Measurements from ENCODE around the gene NKAPD1. TPM values are rescaled to one million over a fixed set of nuclear protein-coding genes. Genes with fewer than 3 reads are reported as not detected.

NKAPD1 gene
- total and polyA plus RNA-seq, 9 of the 15 experiments (the other 6 are each of a cell fraction or from before 2014, with no cell fraction given): 14.1 to 73.5 (median 29.3) TPM

GRCh38 chr11:112044961-112045360 is 29.1 kb upstream of the NKAPD1 start (continued):
- TF ChIP-seq ID3 (CRISPR knock-in tag; IDR thresholded peaks at IDR 0.05) (no peak), ID3 (tag; IDR thresholded peaks at IDR 0.05) (no peak), ZNF384 (IDR thresholded peaks at IDR 0.05; ENCODE audit: low read depth, low read length) (peak; percentile 82), NUFIP1 (IDR thresholded peaks at IDR 0.05; ENCODE audit: partially characterized antibody) (no peak), SRF (CRISPR knock-in tag; IDR thresholded peaks at IDR 0.05) (no peak), ZNF740 (CRISPR knock-in tag; IDR thresholded peaks at IDR 0.05) (no peak), ZNF740 (tag; IDR thresholded peaks at IDR 0.05) (no peak), NR2F6 (CRISPR knock-in tag; IDR thresholded peaks at IDR 0.05) (no peak), RAD51 (IDR thresholded peaks at IDR 0.05; ENCODE audit: borderline replicate concordance, low read depth) (no peak), ARNT (IDR thresholded peaks at IDR 0.05) (no peak), TEAD4 (IDR thresholded peaks at IDR 0.05; ENCODE audit: low read length) (peak; percentile 83), TEAD4 (CRISPR knock-in tag; IDR thresholded peaks at IDR 0.05; ENCODE audit: borderline replicate concordance) (no peak), RCOR1 (IDR thresholded peaks at IDR 0.05; ENCODE audit: borderline replicate concordance in 1 of 2, low read depth in 2 of 2, low read length in 2 of 2) (peak; percentile 66 to 86; a peak in 3 of 4 replicates), SMARCE1 (IDR thresholded peaks at IDR 0.05) (peak; percentile 84), SMARCA5 (IDR thresholded peaks at IDR 0.05) (no peak), TAF15 (IDR thresholded peaks at IDR 0.05; ENCODE audit: low read depth, low read length) (no peak), ZNF668 (CRISPR knock-in tag; IDR thresholded peaks at IDR 0.05) (no peak), TAL1 (IDR thresholded peaks at IDR 0.05) (peak; percentile 91), ZKSCAN8 (CRISPR knock-in tag; IDR thresholded peaks at IDR 0.05) (0 out of 2 replicates have a peak, but pooled peaks have one; percentile 31), SLC30A9 (CRISPR knock-in tag; IDR thresholded peaks at IDR 0.05) (no peak), TCF3 (CRISPR knock-in tag; IDR thresholded peaks at IDR 0.05) (peak; percentile 86), MXI1 (IDR thresholded peaks at IDR 0.05; ENCODE audit: low read depth, low read length) (no peak), CREB1 (IDR thresholded peaks at IDR 0.05) (peak; percentile 29; the same call in 1 of the 2 replicates), CREB1 (CRISPR knock-in tag; IDR thresholded peaks at IDR 0.05) (no peak), HES1 (IDR thresholded peaks at IDR 0.05; ENCODE audit: low read depth) (0 out of 2 replicates have a peak, but pooled peaks have one; percentile 39), HDAC3 (IDR thresholded peaks at IDR 0.05; ENCODE audit: borderline replicate concordance, partially characterized antibody) (peak; percentile 46), ZNF311 (CRISPR knock-in tag; IDR thresholded peaks at IDR 0.05) (no peak), FIP1L1 (IDR thresholded peaks at IDR 0.05; ENCODE audit: low read depth, low read length, poor library complexity, severe bottlenecking) (no peak), ZNF274 (IDR thresholded peaks at IDR 0.05; ENCODE audit: borderline replicate concordance, low read depth, low read length) (no peak), FOXK1 (CRISPR knock-in tag; IDR thresholded peaks at IDR 0.05; ENCODE audit: borderline replicate concordance) (no peak), YY1 (IDR thresholded peaks at IDR 0.05; ENCODE audit: borderline replicate concordance in 1 of 3, control insufficient read depth in 1 of 3, extremely low read depth in 1 of 3, insufficient read depth in 3 of 3, insufficient read length in 1 of 3, insufficient replicate concordance in 2 of 3, low read depth in 1 of 3, low read length in 2 of 3) (no peak)
